ENCODE results near the gene DYNC1LI2. TPM values are rescaled to one million over a fixed set of nuclear protein-coding genes. Genes with fewer than 3 reads are reported as not detected.
"Not testable (repeated sequence)": the region's sequence is repeated elsewhere in the genome, so short reads cannot be mapped to it uniquely, and the experiment has no call there.

Gene DYNC1LI2
- total RNA-seq, 1 donor from 2014 or later: 104 TPM

DNA sequence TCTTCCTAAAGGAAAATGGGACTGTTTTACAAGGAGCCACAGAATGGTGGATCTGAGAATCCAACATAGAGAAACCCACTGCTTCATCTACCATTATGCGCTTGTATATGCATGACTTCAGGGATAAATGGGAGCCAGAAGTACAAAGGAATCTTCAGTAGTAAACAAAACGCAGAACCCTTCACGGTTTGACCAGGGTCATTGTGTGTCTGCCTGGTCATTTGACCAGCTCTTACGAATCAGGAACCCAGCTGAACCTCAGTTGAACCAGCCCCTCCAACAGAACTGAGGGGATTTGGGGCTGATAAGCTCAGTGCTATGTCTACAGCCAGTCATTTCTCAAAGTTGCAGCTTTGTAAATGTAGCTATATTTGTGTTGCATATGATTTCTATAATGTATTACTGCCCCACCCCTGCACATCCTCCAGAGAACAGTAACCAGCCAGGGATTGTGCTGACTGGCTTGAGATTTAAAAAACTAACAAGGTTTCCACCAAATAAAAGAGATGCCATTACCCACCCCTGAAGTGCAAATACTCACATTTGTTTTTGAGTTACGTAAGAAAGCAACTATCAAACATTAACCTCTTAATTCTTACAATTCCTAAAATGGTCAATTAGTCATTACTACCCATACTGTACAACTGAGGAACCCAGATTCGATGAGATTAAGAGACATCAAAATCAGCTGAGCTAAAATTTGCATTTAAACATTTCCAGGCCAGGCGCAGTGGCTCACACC is 61.1 kb downstream of the DYNC1LI2 start:
- H3K4me2 ChIP-seq: no peak overlapping the region
- H3K79me2 ChIP-seq (ENCODE audit: low read depth): peaks cover 39% of the 10 kb centered on the region
- H3K9ac ChIP-seq: no peak overlapping the region

GRCh38 chr16:66689282-66689681 is 62.1 kb downstream of the DYNC1LI2 start:
- H3K9me3 Mint-ChIP-seq: no peaks in the 10 kb centered on the region
- H3F3A ChIP-seq (ENCODE audit: low read depth): peaks cover 6% of the 10 kb centered on the region
- no peak overlapping the region for H3K9ac ChIP-seq
- H3K27ac Mint-ChIP-seq: no peak overlapping the region
- no peak for DNase-seq (ENCODE audit: low spot score)
- no peak overlapping the region for H3K4me3 Mint-ChIP-seq
- H3K9me3 ChIP-seq (ENCODE audit: low read depth): no peaks in the 10 kb centered on the region
- no peak overlapping the region for H3K4me3 ChIP-seq
- no peak overlapping the region for H3K4me2 ChIP-seq
- peaks cover 29% of the 10 kb centered on the region for H3K79me2 ChIP-seq (ENCODE audit: low read depth)
- TF ChIP-seq, protein P1, sequence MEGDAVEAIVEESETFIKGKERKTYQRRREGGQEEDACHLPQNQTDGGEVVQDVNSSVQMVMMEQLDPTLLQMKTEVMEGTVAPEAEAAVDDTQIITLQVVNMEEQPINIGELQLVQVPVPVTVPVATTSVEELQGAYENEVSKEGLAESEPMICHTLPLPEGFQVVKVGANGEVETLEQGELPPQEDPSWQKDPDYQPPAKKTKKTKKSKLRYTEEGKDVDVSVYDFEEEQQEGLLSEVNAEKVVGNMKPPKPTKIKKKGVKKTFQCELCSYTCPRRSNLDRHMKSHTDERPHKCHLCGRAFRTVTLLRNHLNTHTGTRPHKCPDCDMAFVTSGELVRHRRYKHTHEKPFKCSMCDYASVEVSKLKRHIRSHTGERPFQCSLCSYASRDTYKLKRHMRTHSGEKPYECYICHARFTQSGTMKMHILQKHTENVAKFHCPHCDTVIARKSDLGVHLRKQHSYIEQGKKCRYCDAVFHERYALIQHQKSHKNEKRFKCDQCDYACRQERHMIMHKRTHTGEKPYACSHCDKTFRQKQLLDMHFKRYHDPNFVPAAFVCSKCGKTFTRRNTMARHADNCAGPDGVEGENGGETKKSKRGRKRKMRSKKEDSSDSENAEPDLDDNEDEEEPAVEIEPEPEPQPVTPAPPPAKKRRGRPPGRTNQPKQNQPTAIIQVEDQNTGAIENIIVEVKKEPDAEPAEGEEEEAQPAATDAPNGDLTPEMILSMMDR (IDR thresholded peaks at IDR 0.05): no peak
- TF ChIP-seq EZH2phosphoT487 (IDR thresholded peaks at IDR 0.05) (no peak), EZH2 (IDR thresholded peaks at IDR 0.05) (no peak)
- no peaks in the 10 kb centered on the region for H3K27me3 ChIP-seq
- peaks cover 3% of the 10 kb centered on the region for H3K36me3 Mint-ChIP-seq
- H3K27me3 Mint-ChIP-seq (ENCODE audit: insufficient read depth, low read depth): peaks cover 4% of the 10 kb centered on the region
- H3K36me3 ChIP-seq: no peaks in the 10 kb centered on the region
- peaks cover 20% of the 10 kb centered on the region for H4K20me1 ChIP-seq (ENCODE audit: low read depth)
- peaks cover 24% of the 10 kb centered on the region for H3K4me1 Mint-ChIP-seq
- no peak overlapping the region for H3K27ac ChIP-seq
- H3K4me1 ChIP-seq: peaks cover 8% of the 10 kb centered on the region
- H2AFZ ChIP-seq (replicated peaks): no peak overlapping the region

More for the DNA sequence above, 61.1 kb downstream of the DYNC1LI2 start:
- no peak overlapping the region for H3K4me3 ChIP-seq
- H3K4me3 Mint-ChIP-seq: no peak overlapping the region
- no peak overlapping the region for H3K27ac Mint-ChIP-seq
- H3K27ac ChIP-seq: no peak overlapping the region
- peaks cover 3% of the 10 kb centered on the region for H3K36me3 Mint-ChIP-seq
- no peaks in the 10 kb centered on the region for H3K9me3 ChIP-seq (ENCODE audit: low read depth)
- DNase-seq (ENCODE audit: low spot score): no peak
- H3K27me3 Mint-ChIP-seq (ENCODE audit: insufficient read depth, low read depth): peaks cover 4% of the 10 kb centered on the region
- H3K4me1 Mint-ChIP-seq: peaks cover 25% of the 10 kb centered on the region
- H3K36me3 ChIP-seq: no peaks in the 10 kb centered on the region
- H3K9me3 Mint-ChIP-seq: no peaks in the 10 kb centered on the region
- H3K4me1 ChIP-seq: peaks cover 9% of the 10 kb centered on the region
- H3F3A ChIP-seq (ENCODE audit: low read depth): peaks cover 6% of the 10 kb centered on the region
- H3K27me3 ChIP-seq: peaks cover 7% of the 10 kb centered on the region
- H2AFZ ChIP-seq (replicated peaks): no peak overlapping the region
- TF ChIP-seq EZH2 (IDR thresholded peaks at IDR 0.05) (no peak), EZH2phosphoT487 (IDR thresholded peaks at IDR 0.05) (no peak)
- TF ChIP-seq, protein P1 (IDR thresholded peaks at IDR 0.05): no peak
- peaks cover 27% of the 10 kb centered on the region for H4K20me1 ChIP-seq (ENCODE audit: low read depth)

DNA sequence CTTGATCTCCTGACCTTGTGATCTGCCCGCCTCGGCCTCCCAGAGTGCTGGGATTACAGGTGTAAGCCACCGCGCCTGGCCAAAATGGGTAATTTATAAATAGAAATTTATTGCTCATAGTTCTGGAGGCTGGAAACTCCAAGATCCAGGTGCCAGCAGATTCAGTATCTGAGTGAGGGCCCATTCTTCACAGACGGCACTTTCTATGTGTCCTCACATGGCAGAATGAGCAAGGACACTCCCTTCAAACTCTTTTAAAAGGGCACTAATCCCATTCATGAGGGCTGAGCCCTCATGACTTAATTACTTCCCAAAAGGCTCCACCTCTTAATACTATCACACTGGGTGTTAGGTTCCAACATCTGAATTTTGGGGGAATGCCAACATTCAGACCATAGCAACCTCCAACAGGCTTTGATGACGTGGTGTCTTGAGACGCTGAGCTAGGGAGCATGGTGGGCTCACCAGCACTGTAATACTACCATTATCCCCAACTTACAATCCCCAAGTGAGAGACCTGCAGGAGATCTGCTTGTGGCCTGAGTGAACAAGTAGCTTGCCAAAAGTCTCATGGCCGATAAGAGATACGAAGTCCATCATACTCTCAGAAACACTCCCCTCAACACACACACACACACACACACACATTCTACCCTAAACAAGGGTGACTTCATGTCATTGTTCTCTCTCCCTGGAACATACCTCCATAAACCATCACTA is 63.3 kb downstream of the DYNC1LI2 start:
- Histone ChIP-seq H4K20me1 (ENCODE audit: low read depth) (peaks cover 13% of the 10 kb centered on the region), H3K79me2 (ENCODE audit: low read depth) (peaks cover 20% of the 10 kb centered on the region), H3K4me3 (no peak overlapping the region), H3K4me1 (peaks cover 8% of the 10 kb centered on the region), H3K4me2 (no peak overlapping the region), H2AFZ (replicated peaks) (no peak overlapping the region), H3K27me3 (no peaks in the 10 kb centered on the region), H3K27ac (no peak overlapping the region), H3K36me3 (no peaks in the 10 kb centered on the region), H3K9ac (no peak overlapping the region), H3K9me3 (ENCODE audit: low read depth) (no peaks in the 10 kb centered on the region), H3F3A (ENCODE audit: low read depth) (peaks cover 6% of the 10 kb centered on the region)
- peaks cover 26% of the 10 kb centered on the region for H3K4me1 Mint-ChIP-seq
- peaks cover 3% of the 10 kb centered on the region for H3K36me3 Mint-ChIP-seq
- no peak overlapping the region for H3K4me3 Mint-ChIP-seq
- H3K27ac Mint-ChIP-seq: no peak overlapping the region
- TF ChIP-seq, protein P1 (IDR thresholded peaks at IDR 0.05): no peak
- no peak for TF ChIP-seq EZH2phosphoT487 (IDR thresholded peaks at IDR 0.05)
- no peak for TF ChIP-seq EZH2 (IDR thresholded peaks at IDR 0.05)
- peaks cover 4% of the 10 kb centered on the region for H3K27me3 Mint-ChIP-seq (ENCODE audit: insufficient read depth, low read depth)
- H3K9me3 Mint-ChIP-seq: no peaks in the 10 kb centered on the region
- DNase-seq (ENCODE audit: low spot score): no peak

GRCh38 chr16:66685501-66686115 is 65.8 kb downstream of the DYNC1LI2 start:
- H3K9me3 ChIP-seq (ENCODE audit: low read depth): not testable (repeated sequence)

More at GRCh38 chr16:66685501-66686115, 65.8 kb downstream of the DYNC1LI2 start:
- H3K9ac ChIP-seq; H3K36me3 Mint-ChIP-seq; H3K36me3 ChIP-seq; H3K4me3 ChIP-seq; H3K27ac ChIP-seq; H3K4me1 ChIP-seq; H3K27ac Mint-ChIP-seq; H3K4me2 ChIP-seq; H3F3A ChIP-seq (ENCODE audit: low read depth); H3K4me3 Mint-ChIP-seq; H4K20me1 ChIP-seq (ENCODE audit: low read depth); H2AFZ ChIP-seq (replicated peaks); H3K27me3 ChIP-seq; DNase-seq (ENCODE audit: low spot score); H3K27me3 Mint-ChIP-seq (ENCODE audit: insufficient read depth, low read depth); H3K9me3 Mint-ChIP-seq: not testable (repeated sequence)
- peaks cover 11% of the 10 kb centered on the region for H3K79me2 ChIP-seq (ENCODE audit: low read depth)
- peaks cover 25% of the 10 kb centered on the region for H3K4me1 Mint-ChIP-seq
